IMR-90 (cell line): ENCODE measurements around the gene MAPK11.

Experiments
- TF ChIP-seq, protein P1 (sequence below): conservative IDR thresholded peaks from 2 replicates; pipeline ENCODE4 v1.5.1; 2012; ENCODE audit warnings: mild to moderate bottlenecking, low read depth, low read length, improper control_type of control experiment
- TF ChIP-seq, protein P2 (sequence below): fragments of 150-350 bp; IDR thresholded peaks from 2 replicates; pipeline ENCODE4 v1.6.1; 2016; ENCODE audit warnings: low read depth, mild to moderate bottlenecking, low read length, moderate library complexity, borderline replicate concordance

DNA sequence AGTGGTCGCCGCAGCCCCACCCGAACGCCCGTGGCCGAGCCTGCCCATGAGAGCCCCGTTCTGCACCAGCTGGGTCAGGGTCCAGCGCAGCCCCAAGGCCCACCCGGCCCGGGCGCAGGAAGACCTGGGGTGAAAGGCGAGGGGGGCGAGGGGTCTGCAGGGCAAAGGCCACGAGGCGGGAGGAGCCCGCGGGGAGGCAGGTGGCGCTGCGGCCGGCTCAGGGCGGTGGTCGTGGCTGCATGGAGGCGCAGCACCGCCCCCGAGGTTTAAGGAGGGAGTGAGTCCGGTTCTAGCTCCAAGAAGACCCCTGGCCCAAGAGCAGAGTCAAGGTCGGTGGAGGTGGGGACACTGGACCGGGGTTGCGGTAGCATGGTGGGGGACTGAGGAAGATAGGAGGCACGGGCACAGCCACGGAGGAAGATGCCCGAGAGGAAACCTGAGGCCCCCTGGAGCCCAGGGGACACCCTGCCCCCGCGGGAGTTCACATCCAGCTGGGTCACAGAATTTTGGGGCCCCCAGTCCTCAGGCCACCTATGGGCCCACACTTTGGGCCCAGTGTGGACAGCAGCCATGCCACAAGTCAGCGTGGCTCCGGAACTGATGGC is 18.6 kb downstream of the MAPK11 start:
- TF ChIP-seq, protein P1, sequence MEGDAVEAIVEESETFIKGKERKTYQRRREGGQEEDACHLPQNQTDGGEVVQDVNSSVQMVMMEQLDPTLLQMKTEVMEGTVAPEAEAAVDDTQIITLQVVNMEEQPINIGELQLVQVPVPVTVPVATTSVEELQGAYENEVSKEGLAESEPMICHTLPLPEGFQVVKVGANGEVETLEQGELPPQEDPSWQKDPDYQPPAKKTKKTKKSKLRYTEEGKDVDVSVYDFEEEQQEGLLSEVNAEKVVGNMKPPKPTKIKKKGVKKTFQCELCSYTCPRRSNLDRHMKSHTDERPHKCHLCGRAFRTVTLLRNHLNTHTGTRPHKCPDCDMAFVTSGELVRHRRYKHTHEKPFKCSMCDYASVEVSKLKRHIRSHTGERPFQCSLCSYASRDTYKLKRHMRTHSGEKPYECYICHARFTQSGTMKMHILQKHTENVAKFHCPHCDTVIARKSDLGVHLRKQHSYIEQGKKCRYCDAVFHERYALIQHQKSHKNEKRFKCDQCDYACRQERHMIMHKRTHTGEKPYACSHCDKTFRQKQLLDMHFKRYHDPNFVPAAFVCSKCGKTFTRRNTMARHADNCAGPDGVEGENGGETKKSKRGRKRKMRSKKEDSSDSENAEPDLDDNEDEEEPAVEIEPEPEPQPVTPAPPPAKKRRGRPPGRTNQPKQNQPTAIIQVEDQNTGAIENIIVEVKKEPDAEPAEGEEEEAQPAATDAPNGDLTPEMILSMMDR = no peak
- TF ChIP-seq, protein P2, sequence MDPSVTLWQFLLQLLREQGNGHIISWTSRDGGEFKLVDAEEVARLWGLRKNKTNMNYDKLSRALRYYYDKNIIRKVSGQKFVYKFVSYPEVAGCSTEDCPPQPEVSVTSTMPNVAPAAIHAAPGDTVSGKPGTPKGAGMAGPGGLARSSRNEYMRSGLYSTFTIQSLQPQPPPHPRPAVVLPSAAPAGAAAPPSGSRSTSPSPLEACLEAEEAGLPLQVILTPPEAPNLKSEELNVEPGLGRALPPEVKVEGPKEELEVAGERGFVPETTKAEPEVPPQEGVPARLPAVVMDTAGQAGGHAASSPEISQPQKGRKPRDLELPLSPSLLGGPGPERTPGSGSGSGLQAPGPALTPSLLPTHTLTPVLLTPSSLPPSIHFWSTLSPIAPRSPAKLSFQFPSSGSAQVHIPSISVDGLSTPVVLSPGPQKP = no peak
